Esophagus (tissue), 2 donors: ENCODE measurements around the gene ELK4. TPM values are rescaled to one million over a fixed set of nuclear protein-coding genes. Genes with fewer than 3 reads are reported as not detected.
A peak's percentile ranks its signal among the peaks of the same experiment; 100 is the strongest.

Experiments
- H3K27ac ChIP-seq, 2 donors: one replicate each; pipeline ENCODE4 v1.5.1; 2013; ENCODE audit warnings: low read depth in 2 of 2, mild to moderate bottlenecking in 2 of 2, inconsistent platforms in 1 of 2, low read length in 1 of 2, moderate library complexity in 1 of 2
- H3K27me3 ChIP-seq, 2 donors: one replicate each; pipeline ENCODE4 v1.6.1; 2013; ENCODE audit warnings: low read length in 2 of 2, control low read depth in 1 of 2, mild to moderate bottlenecking in 1 of 2; ENCODE audit not compliant: insufficient read depth in 2 of 2, control insufficient read depth in 1 of 2
- H3K36me3 ChIP-seq, 2 donors: one replicate each; pipeline ENCODE4 v1.6.1; 2013; ENCODE audit warnings: low read length in 1 of 2; ENCODE audit not compliant: control insufficient read depth in 2 of 2, insufficient read depth in 2 of 2
- H3K4me1 ChIP-seq, 2 donors: one replicate each; pipeline ENCODE4 v1.6.1; 2013; ENCODE audit warnings: low read length in 1 of 2; ENCODE audit not compliant: control insufficient read depth in 2 of 2, insufficient read depth in 2 of 2
- H3K4me3 ChIP-seq, 2 donors: one replicate each; pipeline ENCODE4 v1.5.1; 2013; ENCODE audit warnings: low read length in 2 of 2, mild to moderate bottlenecking in 2 of 2, low read depth in 1 of 2, moderate library complexity in 1 of 2
- H3K9me3 ChIP-seq, 2 donors: one replicate each; pipeline ENCODE4 v1.6.1; 2013; ENCODE audit warnings: mild to moderate bottlenecking in 2 of 2, low read depth in 1 of 2, low read length in 1 of 2, moderate library complexity in 1 of 2; ENCODE audit not compliant: control insufficient read depth in 2 of 2, insufficient read depth in 1 of 2
- WGBS, 2 donors: extraction: QIAGEN DNeasy Blood & Tissue Kit; methylation state at CpG; one replicate each; pipeline ENCODE4 v1.1.7; 2013; 5-methylcytosine and 5-hydroxymethylcytosine counted together
- polyA plus RNA-seq, 2 donors: library from polyadenylated mRNA; stranded (reverse); fragments of 200-250 nt; gene quantifications; one replicate each; pipeline ENCODE4 v1.2.3, GENCODE V29; 2013
- donor health status: healthy with polysubstance abuse.
- donor health status: Bipolar disorder and iron deficiency.

ELK4 gene
- polyA plus RNA-seq, 2 donors: 4.0 to 4.2 TPM

DNA sequence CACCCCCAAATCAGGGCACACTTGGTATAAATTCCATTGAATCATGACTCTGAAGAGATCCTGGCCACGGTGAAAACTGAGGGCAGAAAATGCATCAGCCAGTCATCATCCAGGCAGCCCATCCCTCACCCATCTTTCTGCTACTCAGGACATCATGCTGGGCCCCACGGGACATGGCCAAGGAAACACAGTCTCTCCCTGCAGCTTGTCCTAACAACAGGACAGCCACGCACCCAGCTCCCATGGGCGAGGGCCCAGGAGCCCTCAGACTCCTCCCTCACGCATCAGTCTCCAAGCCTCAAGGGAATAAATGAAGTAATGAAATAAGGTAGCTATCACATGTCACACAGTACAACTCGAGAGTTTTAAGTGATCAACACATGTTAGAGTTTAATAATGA, 37.8 kb downstream of the ELK4 start:
- Histone ChIP-seq H3K4me3 (no peak overlapping the region), H3K36me3 (no peaks in the 10 kb centered on the region), H3K9me3 (no peaks in the 10 kb centered on the region), H3K27ac (no peak overlapping the region), H3K4me1 (peaks cover 2 to 7% of the 10 kb centered on the region in 2 donors), H3K27me3 (no peaks in the 10 kb centered on the region)
- 48 to 56% methylated on average over 6 of the region's 6 CpGs for WGBS, 2 donors

DNA sequence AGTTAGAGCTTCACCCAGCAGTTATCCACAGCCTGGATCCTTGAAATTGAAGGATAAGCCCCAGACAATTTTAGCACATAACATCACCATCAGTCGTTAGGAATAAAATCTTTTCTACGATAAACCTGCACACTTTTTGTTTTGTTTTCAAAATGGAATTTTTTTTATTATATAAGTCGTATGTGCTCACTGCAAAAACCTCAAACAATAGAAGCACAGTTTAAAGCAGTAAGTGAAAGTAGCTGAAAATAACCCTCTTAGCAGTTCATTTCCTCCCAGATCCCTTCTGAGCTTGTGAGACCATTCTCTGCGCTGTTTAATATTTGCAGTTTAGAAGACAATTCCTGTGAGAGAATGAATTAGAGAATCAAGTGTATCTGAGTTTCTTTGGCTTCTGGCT, 38.3 kb downstream of the ELK4 start:
- WGBS, 2 donors: 61% methylated on average over 4 of the region's 4 CpGs
- H3K27ac ChIP-seq: no peak overlapping the region
- no peak overlapping the region for H3K4me3 ChIP-seq

DNA sequence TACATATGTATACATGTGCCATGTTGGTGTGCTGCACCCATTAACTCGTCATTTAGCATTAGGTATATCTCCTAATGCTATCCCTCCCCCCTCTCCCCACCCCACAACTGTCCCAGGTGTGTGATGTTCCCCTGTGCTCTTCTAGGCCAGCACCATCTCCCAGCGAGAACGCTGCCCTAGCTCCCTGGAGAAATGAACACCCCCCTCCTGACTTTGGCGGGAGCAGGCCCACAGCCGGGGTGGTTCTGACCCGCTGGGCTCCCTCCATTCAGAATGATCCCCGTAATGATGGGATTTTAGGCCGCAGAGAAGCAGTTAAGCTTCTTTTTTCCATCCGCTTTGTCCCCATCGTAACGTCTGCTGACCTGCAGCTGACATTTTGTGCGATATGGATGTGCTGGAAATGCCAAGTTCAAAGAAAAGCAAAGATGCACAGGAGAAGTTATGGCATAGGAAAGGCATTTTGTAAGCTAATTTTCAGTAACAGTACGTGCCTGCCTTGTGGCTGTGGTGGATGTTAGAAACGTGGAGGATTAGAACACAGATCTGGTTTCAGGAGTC, 39.3 kb downstream of the ELK4 start:
- WGBS, 2 donors: 69 to 70% methylated on average over 14 of the region's 14 CpGs
- no peak overlapping the region for H3K4me3 ChIP-seq
- peak overlapping the region; percentile 48 to 53 for H3K27ac ChIP-seq
- H3K27me3 ChIP-seq: no peaks in the 10 kb centered on the region
- H3K4me1 ChIP-seq: peaks cover 2 to 7% of the 10 kb centered on the region in 2 donors
- H3K9me3 ChIP-seq: no peaks in the 10 kb centered on the region
- no peaks in the 10 kb centered on the region for H3K36me3 ChIP-seq

More for the DNA sequence above, 38.3 kb downstream of the ELK4 start:
- no peaks in the 10 kb centered on the region for H3K27me3 ChIP-seq
- no peaks in the 10 kb centered on the region for H3K9me3 ChIP-seq
- peaks cover 4 to 7% of the 10 kb centered on the region in 2 donors for H3K4me1 ChIP-seq
- H3K36me3 ChIP-seq: no peaks in the 10 kb centered on the region

DNA sequence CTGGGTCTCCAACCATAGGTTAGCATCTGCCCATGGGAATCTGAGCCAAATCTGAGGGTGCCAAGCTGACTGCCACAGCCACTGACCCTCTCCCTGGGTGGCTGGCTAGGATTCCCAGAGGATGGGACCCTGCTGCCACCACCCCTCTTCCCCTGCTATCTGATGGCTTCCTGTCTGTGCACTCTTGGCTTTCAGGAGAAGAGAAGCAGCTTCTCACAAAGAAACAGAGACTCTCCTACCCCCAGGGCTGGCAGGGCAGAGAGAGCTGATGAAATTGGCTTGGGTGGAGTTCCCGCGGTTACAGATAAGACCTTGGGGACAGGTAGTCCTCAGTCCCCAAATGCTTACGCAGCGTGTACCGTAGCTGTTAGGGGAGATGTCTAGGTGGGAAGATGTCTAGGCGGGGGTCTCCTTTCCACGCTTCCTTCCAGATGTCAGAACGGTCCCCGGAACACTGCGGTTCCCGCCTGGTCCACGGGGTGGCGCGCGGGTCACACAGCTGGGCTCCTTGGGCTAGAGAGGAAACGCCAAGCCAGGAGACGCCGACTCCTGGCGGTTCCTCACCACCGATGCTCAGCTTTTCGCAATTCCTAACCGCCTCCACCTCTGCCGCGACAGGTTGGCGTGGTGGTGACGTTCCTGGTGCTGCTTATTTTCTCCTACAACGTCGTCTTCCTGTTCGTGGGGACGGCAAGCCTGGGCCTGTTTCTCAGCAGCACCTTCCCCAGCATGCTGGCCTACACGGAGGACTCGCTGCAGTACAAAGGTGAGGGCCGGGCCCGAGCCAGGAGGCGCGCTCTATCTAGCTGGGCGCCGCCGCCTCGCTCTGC, 40.1 kb downstream of the ELK4 start:
- Histone ChIP-seq H3K4me1 (peaks cover 2 to 4% of the 10 kb centered on the region in 2 donors), H3K27ac (peak overlapping the region; percentile 28 to 49), H3K4me3 (peak overlapping the region in 1 of 2 donors; percentile 34), H3K27me3 (no peaks in the 10 kb centered on the region), H3K36me3 (no peaks in the 10 kb centered on the region), H3K9me3 (no peaks in the 10 kb centered on the region)
- 1 to 3% methylated on average over 36 to 40 of the region's 40 CpGs for WGBS, 2 donors

DNA sequence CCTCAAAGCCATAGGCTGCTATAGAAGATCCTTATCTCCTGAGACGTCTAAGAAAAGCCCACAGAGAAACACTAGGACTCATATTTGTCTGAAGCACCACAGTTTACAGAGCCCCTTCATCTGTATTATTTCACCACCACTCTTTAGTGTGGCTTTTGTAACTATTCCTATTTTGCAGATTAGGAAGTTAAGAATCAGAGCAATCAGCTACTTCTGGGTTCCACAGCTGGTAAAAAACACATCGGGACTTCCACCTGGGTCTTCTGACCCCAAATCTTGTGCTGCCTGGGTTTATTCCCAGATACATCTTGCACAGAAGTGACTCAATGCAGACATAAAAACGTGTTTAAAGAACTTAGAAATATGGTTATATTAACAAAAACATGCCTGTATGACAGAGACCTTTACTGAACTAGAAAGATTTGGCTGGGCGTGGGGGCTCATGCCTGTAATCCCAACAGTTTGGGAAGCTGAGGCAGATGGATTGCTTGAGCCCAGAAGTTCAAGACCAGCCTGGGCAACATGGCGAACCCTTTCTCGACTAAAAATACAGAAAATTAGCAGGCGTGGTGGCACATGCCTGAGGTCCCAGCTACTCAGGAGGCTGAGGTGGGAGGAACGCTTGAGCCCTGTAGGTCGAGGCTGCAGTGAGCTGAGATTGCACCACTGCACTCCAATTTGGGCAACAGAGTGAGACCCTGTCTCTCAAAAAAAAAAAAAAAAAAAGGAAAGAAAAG, 40.9 kb downstream of the ELK4 start:
- no peaks in the 10 kb centered on the region for H3K9me3 ChIP-seq
- no peak overlapping the region for H3K4me3 ChIP-seq
- WGBS, 2 donors: 69 to 73% methylated on average over 9 of the region's 9 CpGs
- peaks cover 2 to 8% of the 10 kb centered on the region in 2 donors for H3K4me1 ChIP-seq
- H3K36me3 ChIP-seq: no peaks in the 10 kb centered on the region
- H3K27me3 ChIP-seq: no peaks in the 10 kb centered on the region
- H3K27ac ChIP-seq: no peak overlapping the region

DNA sequence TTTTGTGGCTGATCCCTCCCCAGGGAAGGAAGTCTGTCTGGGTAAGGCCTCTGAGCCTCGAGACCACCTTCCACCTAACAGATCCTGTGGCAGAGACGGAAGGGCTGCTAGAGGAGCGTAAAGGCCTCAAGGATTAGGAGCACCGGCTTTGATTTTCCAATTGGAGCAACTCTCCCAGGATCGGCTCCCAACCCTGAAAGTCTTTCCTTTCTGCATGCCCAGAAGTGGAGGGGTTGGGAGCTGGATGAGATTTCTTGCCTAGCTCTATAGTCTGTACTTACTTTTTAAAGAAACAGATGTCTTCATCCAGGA, 41.4 kb downstream of the ELK4 start:
- H3K4me3 ChIP-seq: no peak overlapping the region
- H3K36me3 ChIP-seq: no peaks in the 10 kb centered on the region
- no peaks in the 10 kb centered on the region for H3K27me3 ChIP-seq
- H3K9me3 ChIP-seq: no peaks in the 10 kb centered on the region
- H3K4me1 ChIP-seq: peaks cover 2 to 12% of the 10 kb centered on the region in 2 donors
- no peak overlapping the region for H3K27ac ChIP-seq
- 77 to 78% methylated on average over 5 of the region's 5 CpGs for WGBS, 2 donors

DNA sequence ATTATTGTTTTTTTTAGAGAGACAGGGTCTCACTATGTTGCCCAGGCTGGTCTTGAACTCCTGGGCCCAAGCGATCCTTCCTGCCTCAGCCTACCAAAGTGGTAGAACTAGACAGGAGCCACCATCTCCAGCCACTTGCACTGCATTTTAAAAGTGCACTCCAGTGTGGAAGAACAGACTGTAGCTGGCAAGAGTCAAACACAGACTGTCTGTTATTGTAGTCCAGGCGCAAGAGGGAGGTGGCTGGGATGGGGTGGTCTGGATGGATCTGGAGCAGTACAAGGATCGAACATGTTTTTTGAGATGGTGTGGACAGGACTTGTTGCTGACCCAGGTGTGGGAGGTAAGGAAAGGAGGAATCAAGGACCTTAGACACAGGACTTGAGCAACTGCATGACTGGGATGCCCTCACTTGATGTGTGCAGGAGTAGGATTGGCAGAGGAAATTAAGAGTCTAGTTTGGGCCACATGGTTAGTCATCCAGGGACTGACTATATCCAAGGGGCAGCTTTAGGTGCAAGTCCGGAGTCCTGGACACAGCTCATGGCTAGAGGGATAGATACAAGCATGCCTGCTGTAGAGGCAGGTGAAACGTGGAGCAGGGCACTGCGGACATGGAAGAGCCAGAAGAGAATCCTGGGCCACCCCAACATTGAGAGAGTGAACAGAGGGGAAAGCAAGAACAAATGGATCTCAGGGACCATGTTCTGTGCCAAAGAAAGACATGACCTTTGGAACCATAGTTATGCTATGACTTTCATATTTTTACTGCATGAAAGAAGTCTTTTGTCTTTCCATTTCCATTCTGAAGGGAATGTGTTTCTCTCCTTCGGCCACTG, 42.0 kb downstream of the ELK4 start:
- no peaks in the 10 kb centered on the region for H3K27me3 ChIP-seq
- H3K9me3 ChIP-seq: no peaks in the 10 kb centered on the region
- H3K36me3 ChIP-seq: no peaks in the 10 kb centered on the region
- H3K27ac ChIP-seq: no peak overlapping the region
- no peak overlapping the region for H3K4me3 ChIP-seq
- peaks cover 2 to 12% of the 10 kb centered on the region in 2 donors for H3K4me1 ChIP-seq
- 80 to 89% methylated on average over 7 of the region's 7 CpGs for WGBS, 2 donors

DNA sequence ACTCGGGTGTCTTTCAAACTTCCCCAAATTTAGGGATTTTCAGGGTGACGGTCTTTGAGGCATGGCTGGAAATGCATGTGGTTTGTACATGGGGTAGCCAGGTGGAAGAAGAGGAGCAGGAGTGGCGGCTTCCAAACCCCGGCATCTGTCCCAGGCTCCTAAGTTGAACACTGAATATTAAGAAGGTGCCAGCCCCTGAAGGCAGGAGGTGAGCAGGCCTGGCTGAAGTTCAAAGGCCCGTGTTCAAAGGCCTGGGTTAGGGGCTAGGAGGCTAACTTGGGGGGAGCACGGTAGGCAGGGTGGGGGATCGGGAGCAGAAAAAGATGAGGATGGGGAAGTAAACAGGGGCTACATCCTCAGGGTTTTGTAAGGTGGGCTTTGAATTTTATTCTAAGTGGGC, 42.8 kb downstream of the ELK4 start:
- peaks cover 2 to 16% of the 10 kb centered on the region in 2 donors for H3K4me1 ChIP-seq
- WGBS, 2 donors: 62 to 71% methylated on average over 7 of the region's 7 CpGs
- no peaks in the 10 kb centered on the region for H3K27me3 ChIP-seq
- H3K9me3 ChIP-seq: no peaks in the 10 kb centered on the region
- H3K27ac ChIP-seq: no peak overlapping the region
- H3K4me3 ChIP-seq: no peak overlapping the region
- no peaks in the 10 kb centered on the region for H3K36me3 ChIP-seq

DNA sequence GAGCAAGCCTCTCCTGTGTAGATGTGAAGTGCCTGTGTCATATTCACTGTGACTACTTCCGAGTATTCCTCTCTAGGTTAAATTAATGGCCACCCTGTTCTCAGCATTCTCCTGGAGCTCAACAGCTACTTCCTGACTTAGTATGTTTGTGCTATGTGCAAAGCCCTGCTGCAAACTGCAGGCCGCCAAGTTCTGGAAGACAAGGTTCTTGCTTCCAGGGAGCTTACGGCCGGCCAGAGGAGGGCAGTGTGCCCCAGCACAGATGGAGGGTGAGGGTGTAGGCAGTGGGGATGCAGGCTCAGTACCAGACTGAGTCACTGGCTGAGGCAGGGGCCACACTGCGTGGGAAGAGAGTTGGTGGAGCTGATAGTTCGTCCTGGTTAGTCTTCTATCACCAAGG, 43.2 kb downstream of the ELK4 start:
- WGBS, 2 donors: 42 to 55% methylated on average over 6 of the region's 6 CpGs
- Histone ChIP-seq H3K27ac (no peak overlapping the region), H3K36me3 (no peaks in the 10 kb centered on the region), H3K4me1 (peaks cover 2 to 16% of the 10 kb centered on the region in 2 donors), H3K4me3 (no peak overlapping the region), H3K27me3 (no peaks in the 10 kb centered on the region), H3K9me3 (no peaks in the 10 kb centered on the region)
